Fibroblast of villous mesenchyme (primary cell): ENCODE data around the gene PPEF1. TPM values are rescaled to one million over a fixed set of nuclear protein-coding genes. Genes with fewer than 3 reads are reported as not detected.
A peak's percentile ranks its signal among the peaks of the same experiment; 100 is the strongest.
"Not testable (repeated sequence)": the region's sequence is repeated elsewhere in the genome, so short reads cannot be mapped to it uniquely, and the experiment has no call there.

ENCODE experiments used
- DNase-seq: peaks from one replicate; pipeline ENCODE4 v3.0.0-alpha.2; 2010; ENCODE audit warnings: low read depth
- H3K4me3 ChIP-seq: 2 replicates; pipeline ENCODE4 v1.5.1; 2011; ENCODE audit warnings: low read depth, mild to moderate bottlenecking, low read length
- total RNA-seq: library from RNA; depleted of rRNA; stranded (reverse); fragments of >200 nt; gene quantifications from 2 replicates; pipeline ENCODE4 v1.2.3, GENCODE V29; 2012
- TF ChIP-seq, protein P1 (sequence below): IDR thresholded peaks from 2 replicates; pipeline ENCODE4 v1.5.1; 2012; ENCODE audit warnings: low read depth, mild to moderate bottlenecking, low read length; ENCODE audit not compliant: insufficient read depth

PPEF1 gene
- total RNA-seq, 1 donor, result not detected

- no peak overlapping the region for H3K4me3 ChIP-seq
- TF ChIP-seq, protein P1, sequence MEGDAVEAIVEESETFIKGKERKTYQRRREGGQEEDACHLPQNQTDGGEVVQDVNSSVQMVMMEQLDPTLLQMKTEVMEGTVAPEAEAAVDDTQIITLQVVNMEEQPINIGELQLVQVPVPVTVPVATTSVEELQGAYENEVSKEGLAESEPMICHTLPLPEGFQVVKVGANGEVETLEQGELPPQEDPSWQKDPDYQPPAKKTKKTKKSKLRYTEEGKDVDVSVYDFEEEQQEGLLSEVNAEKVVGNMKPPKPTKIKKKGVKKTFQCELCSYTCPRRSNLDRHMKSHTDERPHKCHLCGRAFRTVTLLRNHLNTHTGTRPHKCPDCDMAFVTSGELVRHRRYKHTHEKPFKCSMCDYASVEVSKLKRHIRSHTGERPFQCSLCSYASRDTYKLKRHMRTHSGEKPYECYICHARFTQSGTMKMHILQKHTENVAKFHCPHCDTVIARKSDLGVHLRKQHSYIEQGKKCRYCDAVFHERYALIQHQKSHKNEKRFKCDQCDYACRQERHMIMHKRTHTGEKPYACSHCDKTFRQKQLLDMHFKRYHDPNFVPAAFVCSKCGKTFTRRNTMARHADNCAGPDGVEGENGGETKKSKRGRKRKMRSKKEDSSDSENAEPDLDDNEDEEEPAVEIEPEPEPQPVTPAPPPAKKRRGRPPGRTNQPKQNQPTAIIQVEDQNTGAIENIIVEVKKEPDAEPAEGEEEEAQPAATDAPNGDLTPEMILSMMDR, result no peak
- DNase-seq, result no peak
Observed at GRCh38 chrX:18757956-18758932, 50.8 kb downstream of the PPEF1 start.

GRCh38 chrX:18761750-18762149 is 54.3 kb downstream of the PPEF1 start:
- no peak overlapping the region for H3K4me3 ChIP-seq
- TF ChIP-seq, protein P1, result no peak
- no peak for DNase-seq

- DNase-seq, H3K4me3 ChIP-seq: not testable (repeated sequence)
Observed at GRCh38 chrX:18763106-18763505, 55.7 kb downstream of the PPEF1 start.

DNA sequence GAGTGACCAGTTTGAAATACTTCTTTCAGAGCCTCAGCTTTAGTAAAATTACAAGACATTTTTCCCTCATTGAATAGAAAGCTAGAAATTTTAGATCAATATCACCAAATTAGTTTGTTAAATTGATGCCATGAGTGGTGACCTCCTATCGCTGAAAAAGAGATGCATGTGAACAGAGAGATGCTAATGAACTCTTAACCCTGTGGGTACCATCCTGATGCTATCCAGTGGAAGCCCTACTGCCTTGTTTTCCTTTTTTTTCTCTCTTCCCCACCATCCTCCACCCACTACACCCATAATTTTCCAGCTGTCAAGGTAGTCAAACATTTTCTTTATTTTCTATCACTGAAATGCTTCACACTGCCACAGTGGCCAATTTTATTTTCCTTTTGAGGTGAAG is 61.9 kb downstream of the PPEF1 start:
- H3K4me3 ChIP-seq, result no peak overlapping the region
- TF ChIP-seq, protein P1, result no peak

GRCh38 chrX:18769812-18770573 is 62.5 kb downstream of the PPEF1 start:
- peak; percentile 37 for DNase-seq
- no peak overlapping the region for H3K4me3 ChIP-seq
- TF ChIP-seq, protein P1, result no peak

More for the DNA sequence above, 61.9 kb downstream of the PPEF1 start:
- DNase-seq, result no peak

DNA sequence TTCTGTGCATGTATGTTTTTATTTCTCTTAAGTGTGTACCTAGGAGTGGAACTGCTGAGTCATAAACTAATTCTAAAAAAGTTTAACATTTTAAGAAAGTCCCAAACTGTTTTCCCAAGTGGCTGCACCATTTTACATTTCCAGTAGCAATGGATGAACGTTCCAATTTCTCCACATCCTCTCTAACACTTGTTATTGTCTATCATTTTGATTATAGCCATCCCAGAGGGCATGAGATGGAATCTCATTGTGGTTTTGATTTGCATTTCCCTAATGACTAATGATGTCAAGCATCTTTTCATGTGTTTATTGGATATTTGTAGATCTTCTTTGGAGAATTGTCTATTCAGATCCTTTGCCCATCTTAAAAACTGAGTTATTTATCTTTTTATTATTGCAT is 82.5 kb downstream of the PPEF1 start:
- H3K4me3 ChIP-seq, result no peak overlapping the region
- TF ChIP-seq, protein P1, result no peak
- no peak for DNase-seq

GRCh38 chrX:18792828-18793227 is 85.4 kb downstream of the PPEF1 start:
- no peak for DNase-seq
- TF ChIP-seq, protein P1, result no peak
- H3K4me3 ChIP-seq, result no peak overlapping the region
